Embryonic facial prominence (tissue), 1 donor: Measurements from ENCODE around the gene ZKSCAN1.
A peak's percentile ranks its signal among the peaks of the same experiment; 100 is the strongest.

Experiments
- DNase-seq: peaks from one replicate; pipeline ENCODE4 v3.0.0-alpha.2; 2016; ENCODE audit errors: extremely low spot score

Gene ZKSCAN1

DNA sequence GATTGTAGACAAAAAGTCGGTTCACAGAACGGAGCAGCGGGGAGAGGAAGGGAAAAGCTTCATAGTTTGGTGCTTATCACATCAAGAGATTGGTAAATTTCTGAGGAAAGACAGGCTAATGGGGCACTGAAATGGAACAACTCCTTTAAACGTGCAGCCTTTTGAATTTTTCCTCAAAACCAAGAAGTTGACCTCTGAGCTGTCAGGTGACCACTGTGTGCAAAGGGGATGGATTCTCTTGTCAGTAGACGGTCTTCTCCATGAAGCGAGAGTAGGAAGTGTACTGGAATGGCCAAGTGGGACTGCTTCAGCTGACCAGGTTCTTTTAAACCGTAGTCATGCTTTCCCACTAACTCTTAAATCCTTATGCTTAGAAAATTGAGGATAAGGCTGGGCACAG lies 22.9 kb downstream of the ZKSCAN1 start:
- DNase-seq = no peak

GRCh38 chr7:100040575-100040974 lies 25.2 kb downstream of the ZKSCAN1 start:
- DNase-seq = no peak

DNA sequence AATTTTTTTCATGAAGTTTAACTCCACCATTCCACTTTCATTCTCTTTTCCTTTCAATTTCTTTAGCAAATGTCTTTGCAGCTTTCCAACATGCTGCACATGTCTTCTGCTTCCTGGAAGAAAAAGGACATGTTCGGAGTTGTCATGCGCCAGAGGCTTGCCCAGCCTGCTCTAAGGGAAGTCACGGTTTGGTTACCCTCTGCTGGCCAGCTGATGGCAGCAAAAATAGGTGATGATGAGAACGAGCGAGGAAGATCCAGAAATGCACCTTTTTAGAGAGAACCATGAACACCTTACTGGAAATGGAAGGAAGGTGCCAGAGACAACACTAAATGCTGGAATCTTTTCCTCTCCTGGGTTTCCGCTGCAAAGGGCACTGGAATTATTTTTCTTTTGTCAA lies 29.3 kb downstream of the ZKSCAN1 start:
- no peak for DNase-seq

- no peak for DNase-seq
Observed at GRCh38 chr7:100048680-100049079, 33.3 kb downstream of the ZKSCAN1 start.

DNA sequence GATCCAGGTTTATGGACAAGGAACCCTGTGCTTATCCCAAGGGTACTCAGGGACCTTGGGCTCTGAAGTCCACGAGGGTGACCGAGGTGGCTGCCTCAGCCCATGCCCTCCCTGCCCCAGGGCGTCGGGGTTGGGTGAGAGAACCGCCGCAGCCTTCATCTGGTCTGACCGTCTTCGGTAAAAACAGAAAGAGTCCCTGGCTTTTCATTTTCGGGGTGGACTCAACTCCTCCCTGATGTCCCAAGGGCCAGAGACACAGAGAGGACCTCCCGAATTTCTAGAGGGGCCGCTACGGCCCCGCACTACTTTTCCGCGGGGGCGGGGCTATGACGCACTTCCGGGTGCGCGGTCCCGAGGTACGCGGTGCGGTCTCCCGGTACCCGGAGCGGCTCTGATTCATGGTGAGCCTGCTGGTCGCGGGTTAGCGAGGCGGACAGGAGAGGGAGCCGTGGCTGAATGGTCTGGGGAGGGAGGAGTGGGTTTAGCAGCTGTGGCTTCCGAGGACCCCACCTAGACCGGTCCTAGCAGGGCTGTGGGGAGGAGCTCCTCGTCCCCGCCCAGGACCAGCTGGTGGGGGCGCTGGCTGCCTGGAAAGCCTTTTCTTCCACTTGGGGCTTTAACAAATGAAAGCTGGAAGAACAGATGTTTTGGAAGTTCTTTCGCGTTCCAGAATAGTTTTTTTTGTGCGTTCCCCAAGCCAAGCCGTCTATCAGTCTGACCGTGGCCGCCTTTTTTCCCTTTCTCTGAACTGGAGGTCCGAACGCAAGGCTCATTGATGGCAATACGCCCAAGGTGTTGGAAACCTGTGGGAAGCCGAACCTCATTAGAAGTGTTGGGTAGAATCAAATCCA lies 34.3 kb downstream of the ZKSCAN1 start, which contains the start of gene ZSCAN21:
TSS of gene ZSCAN21 (plus strand) at position 334 of the 851 bp plus-strand sequence. CDS start 7,233 bp downstream, outside the sequence.
- DNase-seq = peak; percentile 65

DNA sequence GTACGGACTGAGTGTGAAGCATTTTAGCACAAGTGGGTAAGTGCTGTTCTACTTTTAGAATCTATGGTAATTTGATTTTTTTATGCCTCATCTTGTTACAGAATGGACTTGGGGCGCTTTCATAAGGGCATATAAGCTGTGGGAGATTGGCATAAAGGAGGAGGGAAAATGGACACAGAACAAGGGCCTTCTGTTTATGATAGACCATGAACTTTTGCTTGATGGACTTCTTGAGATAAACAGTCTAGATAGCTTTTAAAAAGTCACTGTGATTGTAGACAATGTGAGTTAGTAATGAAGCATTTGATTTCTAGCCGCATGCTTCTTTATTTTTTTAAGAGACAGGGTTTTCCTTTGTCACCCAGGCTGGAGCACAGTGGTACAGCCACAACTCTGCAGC lies 36.2 kb downstream of the ZKSCAN1 start:
- no peak for DNase-seq

GRCh38 chr7:100053215-100053614 lies 37.8 kb downstream of the ZKSCAN1 start:
- DNase-seq = peak; percentile 16

- no peak for DNase-seq
Observed at GRCh38 chr7:100057006-100057405, 41.6 kb downstream of the ZKSCAN1 start.

DNA sequence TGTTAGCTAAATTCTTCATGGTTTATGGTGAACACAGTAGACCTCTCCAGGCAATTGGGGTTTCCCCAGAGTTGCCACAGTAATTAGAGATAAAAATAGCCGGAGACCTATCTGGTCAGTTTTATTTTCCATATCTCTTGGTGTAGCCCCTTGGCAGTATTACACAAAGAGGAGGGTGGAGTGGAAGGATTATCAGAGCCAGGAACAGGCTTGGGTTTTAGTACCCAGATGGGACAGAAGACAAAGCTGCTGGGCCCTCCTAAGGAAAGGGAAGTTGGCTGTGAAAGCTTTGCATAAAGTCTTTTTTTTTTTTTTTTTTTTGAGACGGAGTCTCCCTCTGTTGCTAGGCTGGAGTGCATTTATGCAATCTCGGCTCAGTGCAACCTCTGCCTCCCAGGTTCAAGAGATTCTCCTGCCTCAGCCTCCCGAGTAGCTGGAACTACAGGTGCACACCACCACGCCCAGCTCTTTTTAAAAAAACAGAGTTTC lies 43.9 kb downstream of the ZKSCAN1 start:
- no peak for DNase-seq

- no peak for DNase-seq
Observed at GRCh38 chr7:100061518-100062193, 46.3 kb downstream of the ZKSCAN1 start.

DNA sequence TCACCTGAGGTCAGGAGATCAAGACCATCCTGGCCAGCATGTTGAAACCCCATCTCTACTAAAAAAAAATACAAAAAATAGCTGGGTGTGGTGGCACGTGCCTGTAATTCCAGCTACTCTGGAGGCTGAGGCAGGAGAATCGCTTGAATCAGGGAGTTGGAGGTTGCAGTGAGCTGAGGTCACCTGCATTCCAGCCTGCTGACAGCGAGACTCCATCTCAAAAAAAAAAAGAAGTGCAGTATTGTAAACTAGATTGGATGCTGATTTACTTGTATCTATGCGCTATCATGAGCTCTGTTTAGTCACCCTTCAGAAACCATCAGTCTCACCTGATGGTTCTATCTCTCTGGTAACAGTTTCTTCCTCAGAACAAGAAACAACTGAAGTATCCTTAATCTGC lies 48.0 kb downstream of the ZKSCAN1 start:
- no peak for DNase-seq

- DNase-seq = no peak
Observed at GRCh38 chr7:100064162-100064561, 48.8 kb downstream of the ZKSCAN1 start.

GRCh38 chr7:100065452-100066186 lies 50.2 kb downstream of the ZKSCAN1 start:
- no peak for DNase-seq

- no peak for DNase-seq
Observed at GRCh38 chr7:100066953-100067352, 51.6 kb downstream of the ZKSCAN1 start.

DNA sequence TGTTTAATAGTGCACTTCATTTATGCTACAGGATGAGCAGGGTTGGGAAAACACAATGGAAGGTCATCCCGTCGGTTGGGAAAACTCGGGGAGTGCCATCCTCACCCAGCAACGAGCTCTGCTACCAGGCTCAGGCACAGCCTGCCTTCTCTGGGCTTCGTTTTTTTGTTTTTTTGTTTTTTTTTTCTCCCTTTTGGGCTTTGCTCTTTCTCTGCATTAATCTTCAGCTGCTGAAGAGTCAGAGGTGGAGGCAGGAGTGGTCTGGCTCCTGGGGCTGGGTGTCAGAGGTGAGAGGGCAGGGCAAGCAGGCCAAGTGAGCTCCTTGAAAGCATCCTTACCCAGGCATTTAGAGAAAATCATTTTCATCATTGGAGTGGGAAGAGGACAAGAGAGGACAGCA lies 54.6 kb downstream of the ZKSCAN1 start:
- DNase-seq = no peak

DNA sequence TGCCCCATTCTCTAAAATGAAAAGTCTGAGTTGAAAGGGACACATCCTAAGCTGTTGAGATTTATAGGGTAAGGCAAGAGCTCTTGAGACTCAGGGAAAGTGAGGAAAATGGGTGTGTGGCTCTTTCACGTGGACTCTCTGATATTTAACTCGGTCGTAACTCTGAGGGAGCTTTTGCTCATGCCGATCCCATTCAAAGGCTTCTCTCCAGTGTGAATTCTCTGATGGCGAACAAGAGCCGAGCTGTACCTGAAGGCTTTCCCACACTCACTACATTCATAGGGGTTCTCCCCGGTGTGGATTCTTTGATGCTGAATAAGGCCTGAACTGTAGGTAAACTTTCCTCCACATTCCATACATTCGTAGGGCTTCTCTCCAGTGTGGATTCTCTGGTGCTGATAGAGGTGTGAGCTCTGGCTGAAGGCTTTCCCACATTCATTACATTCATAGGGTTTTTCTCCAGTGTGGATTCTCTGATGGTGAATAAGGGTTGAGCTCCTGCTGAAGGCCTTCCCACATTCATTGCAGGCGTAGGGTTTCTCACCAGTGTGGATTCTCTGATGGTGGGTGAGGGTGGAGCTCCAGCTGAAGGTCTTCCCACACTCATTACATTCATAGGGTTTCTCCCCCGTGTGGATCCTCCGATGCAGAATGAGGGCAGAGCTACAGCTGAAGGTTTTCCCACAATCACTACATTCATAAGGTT lies 55.8 kb downstream of the ZKSCAN1 start:
- no peak for DNase-seq

GRCh38 chr7:100072462-100072861 lies 57.1 kb downstream of the ZKSCAN1 start:
- DNase-seq = no peak

GRCh38 chr7:100074841-100075240 lies 59.4 kb downstream of the ZKSCAN1 start:
- DNase-seq = no peak

DNA sequence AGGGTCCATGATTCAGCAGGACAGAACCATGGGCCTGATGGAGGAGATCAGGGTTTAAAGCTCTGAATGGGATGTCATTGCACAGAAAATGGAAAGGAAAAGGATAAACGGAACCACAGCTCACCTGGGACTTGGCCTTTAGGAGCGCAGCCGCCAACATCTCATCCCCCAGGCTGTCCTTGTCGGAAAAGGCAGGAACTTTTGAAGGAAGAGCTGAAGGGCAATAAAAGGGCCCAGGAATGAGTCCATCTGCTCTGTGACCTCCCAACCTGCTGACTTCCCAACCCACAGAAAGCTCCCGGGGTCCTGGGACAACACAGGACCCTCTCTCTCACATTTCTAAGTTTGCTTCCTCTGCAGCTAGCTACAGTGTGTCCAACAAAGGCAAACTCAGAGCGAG lies 60.0 kb downstream of the ZKSCAN1 start:
- DNase-seq = no peak

GRCh38 chr7:100077205-100077604 lies 61.8 kb downstream of the ZKSCAN1 start:
- DNase-seq = no peak

DNA sequence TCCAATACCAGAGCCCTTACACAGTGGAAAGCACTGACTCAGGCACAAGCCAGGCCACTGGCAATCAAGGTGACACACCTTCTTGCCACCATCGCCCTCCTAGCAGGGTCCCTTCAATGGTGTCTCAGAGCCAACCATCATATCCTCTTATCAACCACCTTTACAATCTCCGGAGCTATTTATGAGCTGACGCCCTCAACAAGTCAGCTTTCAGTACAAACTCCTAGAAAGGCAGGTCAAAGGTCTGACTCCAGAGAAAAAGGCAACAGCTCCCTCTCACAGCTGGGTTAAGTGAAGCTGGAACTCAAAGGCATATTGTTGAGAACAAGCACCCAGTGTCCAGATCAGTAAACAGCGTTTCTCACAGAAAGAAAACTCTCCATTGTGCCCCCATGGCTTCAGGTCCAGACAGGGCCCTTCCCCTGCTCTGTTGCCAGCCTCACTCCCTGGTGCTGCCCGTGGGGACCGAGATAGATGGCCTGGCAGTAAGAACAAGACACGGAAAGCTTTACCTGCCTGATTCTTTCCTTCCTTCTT lies 63.7 kb downstream of the ZKSCAN1 start:
- no peak for DNase-seq
